GM11168 (cell line): ENCODE results near the gene PLPPR1.
"Not testable (repeated sequence)": the region's sequence is repeated elsewhere in the genome, so short reads cannot be mapped to it uniquely, and the experiment has no call there.

Experiments used
- in situ Hi-C: fragments of 300-500 bp; cut with MboI; formaldehyde crosslinking; loops from one replicate; pipeline ENCODE4 v1.12.0; 2022; ENCODE audit warnings: low sequenced_read_pairs; ENCODE audit not compliant: unreplicated experiment

Gene PLPPR1

DNA sequence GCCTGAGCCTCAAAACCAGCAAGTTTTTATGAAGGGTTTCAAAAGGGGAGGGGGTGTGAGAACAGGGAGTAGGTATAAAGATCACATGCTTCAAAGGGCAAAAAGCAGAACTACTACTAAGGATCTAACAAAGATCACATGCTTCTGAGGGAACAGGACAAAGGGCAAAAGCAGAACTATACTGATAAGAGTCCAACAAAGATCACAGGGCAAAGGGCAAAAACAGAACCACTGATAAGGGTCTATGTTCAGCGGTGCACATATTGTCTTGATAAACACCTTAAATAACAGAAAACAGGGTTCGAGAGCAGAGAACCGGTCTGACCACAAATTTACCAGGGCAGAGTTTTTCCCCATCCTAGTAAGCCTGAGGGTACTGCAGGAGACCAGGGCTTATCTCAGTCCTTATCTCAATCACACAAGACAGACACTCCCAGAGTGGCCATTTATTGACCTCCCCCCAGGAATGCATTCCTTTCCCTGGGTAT, 298.9 kb downstream of the PLPPR1 start:
- in situ Hi-C loops: not testable (repeated sequence)

DNA sequence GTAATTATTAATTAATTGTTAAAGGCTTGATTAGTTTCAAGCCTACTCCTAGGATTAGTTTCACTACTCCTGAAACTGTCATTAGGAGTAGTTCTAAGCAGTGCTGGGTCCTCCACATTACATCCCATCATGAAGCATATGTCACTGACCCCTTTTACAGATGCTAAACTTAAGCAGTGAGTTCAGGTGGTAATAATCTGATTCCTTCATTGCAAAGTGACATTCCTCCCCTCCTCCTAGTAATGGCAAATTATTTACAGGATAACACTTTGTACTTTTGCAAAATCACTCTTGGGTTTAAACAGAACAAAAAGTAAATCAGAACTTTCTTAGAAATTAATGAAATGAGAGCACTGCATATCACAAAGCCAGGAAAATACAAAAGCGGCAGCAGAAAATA, 303.8 kb downstream of the PLPPR1 start:
- in situ Hi-C loops: no loop called here

DNA sequence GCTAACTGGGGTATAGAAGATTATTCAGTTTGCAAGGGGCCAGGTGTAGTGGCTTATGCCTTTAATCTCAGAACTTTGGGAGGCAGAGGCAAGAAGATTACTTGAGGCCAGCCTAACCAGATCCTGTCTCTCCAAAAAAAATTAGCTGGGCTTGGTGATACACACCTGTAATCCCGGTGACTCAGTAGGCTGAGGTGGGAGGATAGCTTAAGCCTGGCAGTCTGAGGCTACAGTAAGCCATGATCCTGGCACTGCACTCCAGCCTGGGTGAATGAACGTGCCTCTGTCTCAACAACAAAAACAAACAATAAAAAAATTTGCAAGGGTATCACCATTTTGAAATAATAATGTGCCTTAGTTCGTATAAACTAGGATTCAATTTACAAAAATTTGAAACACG, 305.0 kb downstream of the PLPPR1 start:
- in situ Hi-C loops: no loop called here

DNA sequence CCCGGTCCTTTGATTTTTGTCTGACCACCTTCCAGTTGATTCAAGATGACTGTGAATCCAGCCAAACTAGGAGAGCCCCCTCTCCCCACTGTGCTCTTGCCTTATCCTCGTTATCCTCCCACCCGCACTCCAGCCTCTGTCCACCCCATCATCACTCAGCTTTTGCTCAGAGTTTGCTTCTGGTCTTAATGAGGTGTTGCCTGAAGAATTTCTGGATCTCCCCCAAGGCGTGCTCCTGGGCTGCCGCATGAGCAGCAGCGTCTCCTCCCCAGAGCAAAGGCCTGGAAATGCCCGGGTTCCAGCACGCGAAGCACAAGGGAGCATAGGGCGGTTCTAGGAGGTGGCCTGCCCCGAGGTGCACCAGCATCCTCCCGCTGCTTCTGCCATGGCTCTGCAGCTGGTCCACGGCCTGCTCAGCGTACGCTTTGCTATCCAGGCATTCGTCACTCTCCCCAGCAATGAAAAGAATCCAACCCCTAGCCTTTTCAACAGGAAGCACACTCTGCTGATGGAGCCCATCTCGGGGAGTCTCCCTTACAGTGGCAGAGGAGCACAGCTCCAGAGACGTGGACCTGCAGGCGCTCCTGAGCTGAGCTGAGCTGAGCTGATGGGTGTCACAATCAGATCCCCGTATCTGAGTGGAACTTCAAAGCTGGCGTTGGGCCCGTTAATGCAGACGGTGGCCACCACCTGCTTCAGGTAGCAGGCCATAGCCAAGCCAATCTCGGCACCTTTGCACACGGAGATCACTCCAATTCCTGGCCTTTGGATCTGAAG, 305.6 kb downstream of the PLPPR1 start:
- in situ Hi-C loops: no loop called here

DNA sequence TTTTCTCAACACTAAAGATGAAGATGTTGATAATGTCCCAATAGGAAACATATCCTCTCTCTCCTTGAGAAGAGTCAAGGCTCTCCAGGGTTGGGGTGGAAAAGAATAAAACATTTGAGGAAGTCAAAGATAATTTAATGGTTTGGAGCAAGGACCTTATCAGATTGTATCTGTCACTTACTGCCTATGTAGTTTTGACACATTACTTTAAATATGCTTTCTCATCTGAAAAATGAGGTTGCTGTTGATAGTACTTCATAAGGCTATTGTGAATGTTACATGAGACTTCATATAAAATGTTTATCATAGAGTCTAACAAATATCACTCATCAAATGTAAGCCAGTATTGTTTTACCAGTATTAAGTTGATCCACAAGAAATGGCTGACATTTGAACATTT, 307.6 kb downstream of the PLPPR1 start:
- in situ Hi-C loops: no loop called here

DNA sequence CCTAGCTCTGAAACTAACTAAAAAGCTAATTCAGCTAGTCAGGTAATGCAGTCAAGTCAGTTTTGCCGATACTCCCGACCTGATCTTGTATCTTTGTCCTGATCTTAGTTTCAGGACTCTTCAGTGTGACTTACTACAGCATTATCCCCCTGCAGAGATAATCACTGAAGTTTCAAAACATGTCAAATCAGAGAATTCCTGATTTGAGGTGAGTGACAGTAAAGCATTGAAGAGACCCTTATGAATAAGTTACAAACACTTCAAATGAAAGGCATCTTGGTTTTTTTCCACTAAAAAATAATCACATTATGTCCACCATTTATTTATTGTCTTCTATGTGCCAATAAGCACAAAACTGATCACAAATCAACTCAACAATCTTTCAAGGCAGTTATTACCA, 308.7 kb downstream of the PLPPR1 start:
- in situ Hi-C loops: no loop called here

DNA sequence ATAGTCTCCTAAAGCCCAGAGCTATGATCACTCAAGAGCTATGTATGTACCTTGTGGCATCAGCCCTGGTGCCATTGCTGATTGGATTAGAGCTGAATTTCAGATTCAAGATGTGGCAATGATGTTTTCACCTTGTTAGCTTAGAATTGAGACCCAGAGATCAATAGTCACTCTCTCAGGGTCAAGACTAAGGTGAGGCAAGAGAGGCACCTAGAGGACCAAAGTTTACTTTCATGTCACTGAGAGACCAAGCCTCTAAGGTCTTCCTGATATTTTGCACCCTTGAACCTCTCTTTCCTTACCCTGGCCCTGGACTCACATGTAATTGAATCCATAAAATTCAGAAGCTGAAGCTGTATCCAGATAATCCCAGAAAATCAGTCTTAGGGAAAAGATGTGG, 313.4 kb downstream of the PLPPR1 start:
- in situ Hi-C loops: no loop called here

DNA sequence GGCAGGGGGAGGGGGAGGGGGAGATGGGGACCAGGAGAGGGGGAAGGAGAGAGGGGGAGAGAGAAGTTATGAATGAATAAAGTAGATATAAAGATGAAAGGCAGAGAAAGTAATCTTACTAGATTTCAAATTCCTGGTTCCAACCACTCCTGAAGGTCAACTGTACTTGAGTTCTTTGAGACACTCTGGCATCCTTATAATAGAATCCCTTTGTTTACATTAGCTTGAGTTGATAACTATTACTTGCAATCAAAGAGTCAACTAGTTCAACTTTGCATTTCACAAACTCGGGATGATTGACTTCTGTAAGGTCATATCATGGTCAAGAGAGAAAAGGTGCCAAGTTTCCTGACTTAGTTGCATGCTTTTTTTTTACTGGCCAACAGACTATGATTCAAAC, 314.1 kb downstream of the PLPPR1 start:
- in situ Hi-C loops: no loop called here

DNA sequence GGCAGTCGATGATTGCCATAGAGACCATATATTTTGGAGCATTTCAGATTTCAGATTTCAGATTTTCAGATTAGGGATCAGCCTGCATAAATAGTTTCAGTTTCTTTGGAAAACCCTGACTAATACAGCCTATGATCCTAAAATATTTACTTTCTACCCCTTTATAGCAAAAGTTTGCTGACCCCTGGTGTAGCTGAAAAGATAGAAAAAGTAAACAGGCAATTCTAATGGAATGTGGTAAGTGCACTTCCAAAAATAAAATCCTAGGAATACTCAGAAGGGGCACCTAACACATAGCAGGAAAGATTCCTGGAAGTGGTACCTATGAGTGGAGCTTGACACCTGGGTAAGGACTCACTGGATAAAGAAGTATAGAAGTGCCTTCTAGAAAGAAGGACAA, 321.8 kb downstream of the PLPPR1 start:
- in situ Hi-C loops: no loop called here

DNA sequence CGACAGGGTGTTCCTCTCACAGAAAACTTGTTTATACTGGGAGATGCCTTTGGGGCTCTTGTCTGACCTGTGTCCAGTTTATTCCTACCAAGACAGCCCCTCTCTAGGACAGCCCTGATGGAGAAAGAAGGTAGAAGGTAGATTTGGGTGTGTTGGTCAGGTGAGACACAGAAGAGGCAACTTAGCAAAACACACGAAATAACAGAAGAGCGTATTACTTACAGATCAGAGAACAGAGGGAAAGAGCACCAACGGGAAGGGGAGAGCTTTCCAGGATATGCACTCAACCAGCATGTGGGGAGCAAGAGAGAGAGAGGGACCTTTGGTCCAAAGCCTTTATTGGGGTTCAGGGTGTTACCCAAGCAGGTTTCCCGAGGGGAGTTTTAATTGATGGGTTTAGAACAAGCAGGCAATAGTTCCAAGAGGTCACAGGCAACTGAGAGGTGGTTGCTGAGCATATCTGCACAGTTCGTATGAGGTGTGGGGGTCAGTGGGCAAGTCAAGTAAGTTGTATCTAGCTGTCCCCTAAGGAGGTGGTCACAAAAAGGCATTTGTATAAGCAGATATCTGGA, 324.5 kb downstream of the PLPPR1 start:
- in situ Hi-C loops: no loop called here

DNA sequence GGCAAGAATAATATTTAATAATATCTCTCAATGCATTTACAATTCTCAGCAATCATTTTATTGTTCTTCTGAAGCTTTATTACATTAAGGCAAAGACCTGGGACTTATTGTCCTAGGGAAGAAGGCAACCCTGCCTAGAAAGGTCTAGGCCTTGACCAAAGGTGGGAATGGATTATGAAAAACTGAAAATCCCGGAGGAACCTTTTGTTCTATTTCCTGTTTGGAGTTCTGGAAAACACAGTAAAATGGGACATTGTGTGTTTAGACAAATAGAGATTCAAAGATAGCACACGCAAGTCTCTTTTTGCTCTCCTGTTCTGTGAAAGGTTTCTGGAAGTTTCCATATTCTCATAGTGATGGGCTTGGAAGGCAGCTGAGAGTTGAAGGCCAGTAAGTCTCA, 325.2 kb downstream of the PLPPR1 start:
- in situ Hi-C loops: no loop called here

DNA sequence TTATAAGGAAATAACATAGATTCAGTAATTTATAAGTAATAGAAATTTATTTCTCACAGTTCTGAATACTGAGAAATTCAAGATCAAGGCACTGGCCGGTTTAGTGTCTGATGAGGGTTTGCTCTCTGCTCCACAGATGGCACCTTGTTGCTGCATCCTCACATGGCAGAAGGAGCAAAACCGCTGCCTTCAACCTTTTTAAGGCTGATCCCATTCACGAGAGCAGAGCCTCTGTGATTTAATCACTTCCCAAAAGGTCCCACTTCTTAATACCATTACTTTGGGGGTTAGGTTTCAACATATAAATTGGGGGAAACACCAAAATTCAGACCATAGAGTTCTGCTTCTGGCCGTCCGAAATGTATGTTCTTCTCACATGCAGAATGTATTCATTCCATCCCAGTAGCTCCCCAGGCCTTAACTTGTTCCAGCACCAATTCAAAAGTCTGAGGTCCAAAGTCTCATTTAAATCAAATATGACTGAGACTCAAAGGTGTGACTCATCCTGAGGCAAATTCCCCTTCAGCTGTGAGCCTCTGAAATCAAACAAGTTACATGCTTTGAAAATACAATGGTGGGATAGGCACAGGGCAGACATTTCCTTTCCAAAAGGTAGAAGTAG, 325.7 kb downstream of the PLPPR1 start:
- in situ Hi-C loops: no loop called here

DNA sequence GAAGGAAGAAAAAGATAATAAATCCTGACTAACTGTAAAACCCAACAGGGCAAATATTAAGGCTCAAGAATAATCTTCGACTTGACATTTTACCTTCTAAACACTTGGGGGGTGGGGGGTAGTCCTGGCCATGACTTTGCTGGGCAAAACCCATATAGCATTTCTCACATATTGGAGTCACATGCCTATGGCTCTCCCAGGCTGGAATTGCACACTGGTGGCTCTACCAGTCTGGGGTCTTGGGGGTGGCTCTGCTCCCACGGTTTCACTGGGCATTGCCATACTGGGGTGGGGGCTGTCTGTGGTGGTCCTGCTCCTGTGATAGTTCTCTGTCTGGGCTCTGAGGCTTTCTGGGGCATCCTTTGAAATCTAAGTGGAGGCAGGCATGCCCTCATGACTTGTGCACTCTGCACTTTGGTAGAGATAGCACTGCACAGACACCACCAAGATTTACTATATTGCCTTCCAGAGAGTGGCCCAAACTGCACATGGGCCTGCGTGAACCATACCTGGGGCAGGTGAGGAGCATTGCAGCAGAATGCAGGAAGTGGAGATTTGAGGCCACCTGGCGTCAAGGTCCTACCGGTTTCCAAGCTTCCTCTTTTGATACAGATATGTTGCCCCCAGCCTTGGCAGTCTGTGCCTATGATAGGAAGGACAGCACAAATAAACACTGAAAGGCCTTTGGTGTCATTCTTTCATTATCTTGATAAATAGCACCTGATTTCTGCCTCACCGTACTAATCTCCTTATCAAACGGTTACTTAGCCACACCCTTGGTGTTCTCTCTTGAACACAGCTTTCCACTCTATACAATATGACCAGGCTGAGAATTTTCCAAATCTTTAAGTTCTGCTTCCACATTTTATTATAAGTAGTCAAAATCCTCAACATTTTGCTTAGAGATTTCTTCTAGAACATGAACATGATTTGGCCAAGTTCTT, 326.5 kb downstream of the PLPPR1 start:
- in situ Hi-C loops: no loop called here

DNA sequence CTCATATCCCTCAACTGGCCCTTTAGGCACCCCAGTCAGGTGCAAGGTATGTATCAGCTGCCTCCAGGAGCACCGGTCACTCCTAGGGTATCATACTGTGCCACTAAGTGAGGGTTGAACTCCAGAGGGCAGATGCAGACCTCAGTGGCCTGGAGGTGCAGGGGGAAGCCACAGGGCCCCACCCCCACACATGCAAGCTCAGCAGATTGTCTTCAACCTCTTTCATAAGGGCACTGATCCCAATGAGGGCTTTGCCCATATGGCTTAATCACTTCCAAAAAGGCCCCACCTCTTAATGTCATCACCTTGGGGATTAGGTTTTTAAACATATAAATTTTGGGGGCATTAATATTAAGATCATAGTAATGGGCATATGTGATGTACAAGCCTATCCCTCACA, 328.1 kb downstream of the PLPPR1 start:
- in situ Hi-C loops: no loop called here

DNA sequence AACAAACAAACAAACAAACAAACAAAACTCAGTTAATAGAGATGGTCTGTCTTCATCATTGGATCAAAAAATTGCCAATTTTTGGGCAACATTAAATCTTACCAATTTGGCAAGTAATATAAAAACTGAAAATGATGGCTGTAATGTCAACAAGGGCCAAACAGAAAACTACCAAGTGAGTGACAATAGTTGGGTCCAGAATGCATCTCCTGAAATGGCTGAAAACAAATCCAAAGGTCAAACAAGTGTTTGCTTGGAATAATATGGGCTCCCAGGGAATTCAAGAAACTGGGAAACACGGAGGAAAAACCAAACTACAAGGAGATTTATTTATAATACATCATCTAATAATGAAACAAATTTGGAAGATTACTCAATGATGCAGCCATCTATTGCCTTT, 331.2 kb downstream of the PLPPR1 start:
- in situ Hi-C loops: no loop called here

DNA sequence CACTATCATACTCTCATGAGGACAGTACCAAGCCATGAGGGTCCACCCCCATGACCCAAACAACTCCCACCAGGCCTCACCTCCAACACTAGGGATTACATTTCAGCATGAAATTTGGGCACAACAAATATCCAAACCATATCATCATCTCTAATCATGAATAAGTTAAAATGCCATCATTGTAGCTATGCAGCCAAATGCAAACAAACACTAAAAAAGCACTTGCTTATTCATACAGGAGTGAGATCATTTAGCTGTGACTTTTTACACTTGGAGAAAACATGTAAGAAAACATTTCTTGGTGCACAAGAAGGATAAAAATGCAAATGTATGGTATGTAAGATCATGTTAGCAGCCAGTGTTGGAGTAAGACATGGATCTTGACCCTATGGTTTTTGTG, 332.1 kb downstream of the PLPPR1 start:
- in situ Hi-C loops: no loop called here

DNA sequence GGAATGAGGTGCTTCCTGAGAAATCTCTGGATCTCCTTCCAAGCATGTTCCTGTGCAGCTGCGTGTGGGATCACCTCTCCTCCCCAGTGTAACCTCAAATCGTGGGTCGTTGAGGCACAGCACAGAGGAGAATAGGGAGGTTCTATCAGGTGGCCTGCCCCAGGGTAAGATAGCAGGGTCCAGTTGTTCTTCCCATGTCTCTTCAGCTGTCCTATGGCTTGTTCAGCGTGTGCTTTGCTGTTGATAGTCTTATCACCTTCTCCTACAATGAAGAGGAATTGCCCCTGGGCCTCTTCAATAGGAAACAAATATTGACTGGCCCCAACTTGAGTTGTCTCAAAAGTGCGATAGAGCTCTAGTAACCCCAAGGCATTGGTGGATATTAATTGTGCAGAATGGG, 333.9 kb downstream of the PLPPR1 start:
- in situ Hi-C loops: no loop called here

DNA sequence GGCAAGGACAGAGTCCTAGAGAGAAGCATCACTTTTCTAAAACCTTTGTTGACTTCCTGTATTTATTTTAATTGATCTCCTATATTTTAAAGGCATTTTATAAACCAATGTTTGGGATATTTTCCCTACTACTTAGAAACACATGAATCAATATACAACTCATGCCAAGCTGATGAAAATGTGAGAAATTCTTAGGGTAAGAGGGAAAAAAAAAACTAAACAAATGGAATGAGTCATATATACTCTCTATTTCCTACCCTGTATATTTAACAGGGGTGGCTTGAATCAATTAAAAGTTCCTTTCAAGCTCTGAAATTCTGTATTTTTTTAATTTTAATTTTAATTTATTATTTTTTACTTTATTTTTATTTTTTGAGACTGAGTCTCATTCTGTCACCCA, 336.7 kb downstream of the PLPPR1 start:
- in situ Hi-C loops: no loop called here

DNA sequence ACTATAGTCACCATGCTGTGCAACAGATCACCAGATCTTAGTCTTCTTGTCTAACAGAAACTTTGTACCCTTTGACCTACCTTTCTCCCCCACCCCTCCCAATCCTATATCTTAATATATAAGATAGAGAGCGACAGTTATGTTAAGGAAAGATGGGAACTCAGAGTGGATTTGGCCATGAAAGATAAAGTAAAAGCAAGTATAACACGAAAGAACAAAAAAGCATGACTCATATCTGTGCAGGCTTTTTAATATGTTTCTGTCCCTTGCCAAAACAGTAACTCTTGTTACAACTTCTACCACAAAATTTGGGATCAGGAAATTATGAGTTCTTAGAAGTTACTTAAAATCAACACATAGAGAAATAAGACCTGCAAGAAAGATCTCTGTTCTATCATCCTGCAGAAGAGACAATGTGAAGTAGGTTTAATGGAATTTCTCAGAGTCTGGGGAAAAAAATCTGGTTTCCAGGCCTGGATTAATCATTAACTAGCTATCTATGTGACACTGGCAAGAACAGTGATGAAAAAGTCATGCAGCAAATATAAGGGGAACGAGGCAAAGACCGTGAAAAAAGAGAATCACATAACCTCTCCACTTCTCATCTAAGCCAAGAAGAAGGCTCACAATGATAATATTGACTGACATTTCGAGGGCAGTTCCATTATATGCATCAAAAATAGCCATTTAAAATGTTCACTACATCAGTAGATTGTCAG, 337.7 kb downstream of the PLPPR1 start:
- in situ Hi-C loops: no loop called here

DNA sequence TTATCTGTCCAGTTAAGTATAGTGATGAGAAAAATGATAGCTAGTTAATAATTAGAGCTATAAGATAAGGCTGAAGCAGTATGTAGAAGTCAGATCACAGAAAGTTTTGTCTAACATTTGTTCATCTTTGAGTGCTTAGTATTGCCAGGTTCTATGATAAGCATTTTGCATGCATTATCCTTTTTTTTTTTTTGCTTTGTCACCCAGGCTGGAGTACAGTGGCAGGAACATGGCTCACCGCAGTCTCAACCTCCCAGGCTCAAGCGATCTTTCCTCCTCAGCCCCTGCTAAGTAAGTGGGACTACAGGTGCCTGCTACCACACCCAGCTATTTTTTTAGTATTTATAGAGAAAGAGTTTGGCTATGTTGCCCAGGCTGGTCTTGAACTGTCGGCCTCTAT, 338.8 kb downstream of the PLPPR1 start:
- in situ Hi-C loops: no loop called here
